IPS DF 6.9 (cell line): Measurements from ENCODE around the gene STK31.
"Not testable (repeated sequence)": the region's sequence is repeated elsewhere in the genome, so short reads cannot be mapped to it uniquely, and the experiment has no call there.

ENCODE experiments used
- DNase-seq: peaks from one replicate; pipeline ENCODE4 v3.0.0-alpha.2; 2013; ENCODE audit warnings: low read depth, low spot score
- H3K27ac ChIP-seq: one replicate; pipeline ENCODE4 v1.5.1; 2013; ENCODE audit warnings: low read length, control low read depth
- H3K27me3 ChIP-seq: 2 replicates; pipeline ENCODE4 v1.6.1; 2013; ENCODE audit warnings: mild to moderate bottlenecking, low read length; ENCODE audit not compliant: control insufficient read depth, insufficient read depth
- H3K36me3 ChIP-seq: 2 replicates; pipeline ENCODE4 v1.6.1; 2013; ENCODE audit warnings: low read length; ENCODE audit not compliant: control insufficient read depth, insufficient read depth
- H3K4me1 ChIP-seq: 2 replicates; pipeline ENCODE4 v1.6.1; 2013; ENCODE audit warnings: low read length; ENCODE audit not compliant: control insufficient read depth, insufficient read depth
- H3K4me3 ChIP-seq: 2 replicates; pipeline ENCODE4 v1.5.1; 2013; ENCODE audit warnings: mild to moderate bottlenecking, low read length
- H3K9me3 ChIP-seq: 2 replicates; pipeline ENCODE4 v1.6.1; 2013; ENCODE audit warnings: low read length, inconsistent platforms; ENCODE audit not compliant: control insufficient read depth, insufficient read depth
- WGBS: extraction: QIAGEN DNeasy Blood & Tissue Kit; methylation state at CpG from one replicate; pipeline ENCODE4 v1.1.7; 2013; ENCODE audit warnings: mixed read lengths, missing lambda C conversion rate; ENCODE audit not compliant: insufficient read length, insufficient coverage; 5-methylcytosine and 5-hydroxymethylcytosine counted together

STK31 gene

GRCh38 chr7:23802720-23803397 is 92.8 kb downstream of the STK31 start:
- no CpG with 5 or more reads among the region's 4 CpGs for WGBS

GRCh38 chr7:23804707-23805106 is 94.7 kb downstream of the STK31 start:
- no peaks in the 10 kb centered on the region for H3K27me3 ChIP-seq
- H3K9me3 ChIP-seq, result no peaks in the 10 kb centered on the region
- no peak for DNase-seq
- H3K36me3 ChIP-seq, result no peaks in the 10 kb centered on the region
- no CpG with 5 or more reads among the region's 1 CpG for WGBS
- no peak overlapping the region for H3K27ac ChIP-seq
- no peak overlapping the region for H3K4me3 ChIP-seq
- peaks cover 2% of the 10 kb centered on the region; the same call in 1 of the 2 replicates for H3K4me1 ChIP-seq

More at GRCh38 chr7:23802720-23803397, 92.8 kb downstream of the STK31 start:
- no peak overlapping the region for H3K4me3 ChIP-seq
- H3K27me3 ChIP-seq, result no peaks in the 10 kb centered on the region
- peaks cover 2% of the 10 kb centered on the region; the same call in 1 of the 2 replicates for H3K4me1 ChIP-seq
- H3K27ac ChIP-seq, result no peak overlapping the region
- DNase-seq, result no peak
- H3K36me3 ChIP-seq, result no peaks in the 10 kb centered on the region
- no peaks in the 10 kb centered on the region for H3K9me3 ChIP-seq

DNA sequence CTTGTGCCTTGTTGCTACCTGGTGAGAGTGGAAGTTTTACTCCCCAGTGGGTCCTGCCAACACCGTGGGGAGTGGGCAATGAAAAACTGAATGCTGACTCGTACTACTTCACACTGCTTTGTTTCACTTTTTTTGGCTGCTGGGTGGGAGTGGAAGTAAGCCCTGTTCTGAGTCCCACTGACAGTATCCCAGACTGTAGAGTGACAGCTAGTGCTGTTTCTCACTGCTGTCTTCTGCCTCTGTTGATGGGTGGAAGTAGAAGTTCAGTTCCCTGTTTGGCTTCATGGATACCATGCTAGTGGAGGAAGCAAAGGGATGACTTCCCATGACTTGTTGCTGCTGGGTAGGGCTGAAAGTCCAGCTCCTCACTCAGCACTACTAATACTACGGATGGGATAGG is 98.4 kb downstream of the STK31 start:
- Histone ChIP-seq H3K4me3 (no peak overlapping the region), H3K4me1 (no peaks in the 10 kb centered on the region), H3K27me3 (no peaks in the 10 kb centered on the region), H3K27ac (no peak overlapping the region), H3K36me3 (no peaks in the 10 kb centered on the region), H3K9me3 (no peaks in the 10 kb centered on the region)
- no CpG with 5 or more reads among the region's 3 CpGs for WGBS
- no peak for DNase-seq

- Histone ChIP-seq H3K36me3 (no peaks in the 10 kb centered on the region), H3K9me3 (no peaks in the 10 kb centered on the region), H3K4me1 (no peaks in the 10 kb centered on the region), H3K27ac (no peak overlapping the region), H3K4me3 (no peak overlapping the region), H3K27me3 (no peaks in the 10 kb centered on the region; the same call in 1 of the 2 replicates)
- DNase-seq, result no peak
- WGBS, result no CpG with 5 or more reads among the region's 1 CpG
Measured at GRCh38 chr7:23810099-23810498, 100.1 kb downstream of the STK31 start.

- Histone ChIP-seq H3K4me3 (no peak overlapping the region), H3K9me3 (no peaks in the 10 kb centered on the region), H3K27me3 (no peaks in the 10 kb centered on the region; the same call in 1 of the 2 replicates), H3K27ac (no peak overlapping the region), H3K36me3 (no peaks in the 10 kb centered on the region), H3K4me1 (no peaks in the 10 kb centered on the region)
- WGBS, result no CpG with 5 or more reads among the region's 1 CpG
- DNase-seq, result no peak
Measured at GRCh38 chr7:23811540-23811939, 101.5 kb downstream of the STK31 start.

DNA sequence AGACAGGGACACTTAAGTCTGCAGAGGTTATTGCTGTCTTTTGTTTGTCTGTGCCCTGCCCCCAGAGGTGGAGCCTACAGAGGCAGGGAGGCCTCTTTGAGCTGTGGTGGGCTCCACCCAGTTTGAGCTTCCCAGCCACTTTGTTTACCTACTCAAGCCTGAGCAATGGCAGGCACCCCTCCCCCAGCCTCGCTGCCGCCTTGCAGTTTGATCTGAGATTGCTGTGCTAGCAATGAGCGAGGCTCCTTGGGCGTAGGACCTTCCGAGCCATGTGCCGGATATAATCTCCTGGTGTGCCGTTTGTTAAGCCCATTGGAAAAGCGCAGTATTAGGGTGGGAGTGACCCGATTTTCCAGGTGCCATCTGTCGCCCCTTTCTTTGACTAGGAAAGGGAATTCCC is 118.1 kb downstream of the STK31 start:
- H3K4me1 ChIP-seq, H3K27ac ChIP-seq, DNase-seq, H3K36me3 ChIP-seq, H3K4me3 ChIP-seq, H3K9me3 ChIP-seq, H3K27me3 ChIP-seq: not testable (repeated sequence)
- no CpG with 5 or more reads among the region's 10 CpGs for WGBS

DNA sequence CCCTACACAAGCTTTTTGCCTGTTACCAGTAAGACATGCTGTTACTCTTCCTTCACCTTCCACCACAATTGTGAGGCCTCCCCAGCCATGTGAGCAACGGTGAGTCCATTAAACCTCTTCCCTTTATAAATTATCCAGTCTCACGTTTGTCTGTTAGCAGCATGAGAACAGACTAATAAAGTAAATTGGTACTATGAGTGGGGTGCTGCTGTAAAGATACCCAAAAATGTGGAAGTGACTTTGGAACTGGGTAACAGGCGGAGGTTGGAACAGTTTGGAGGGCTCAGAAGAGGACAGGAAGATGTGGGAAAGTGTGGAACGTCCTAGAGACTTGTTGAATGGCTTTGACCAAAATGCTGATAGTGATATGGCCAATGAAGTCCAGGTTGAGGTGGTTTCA is 122.7 kb downstream of the STK31 start:
- DNase-seq, result not testable (repeated sequence)

DNA sequence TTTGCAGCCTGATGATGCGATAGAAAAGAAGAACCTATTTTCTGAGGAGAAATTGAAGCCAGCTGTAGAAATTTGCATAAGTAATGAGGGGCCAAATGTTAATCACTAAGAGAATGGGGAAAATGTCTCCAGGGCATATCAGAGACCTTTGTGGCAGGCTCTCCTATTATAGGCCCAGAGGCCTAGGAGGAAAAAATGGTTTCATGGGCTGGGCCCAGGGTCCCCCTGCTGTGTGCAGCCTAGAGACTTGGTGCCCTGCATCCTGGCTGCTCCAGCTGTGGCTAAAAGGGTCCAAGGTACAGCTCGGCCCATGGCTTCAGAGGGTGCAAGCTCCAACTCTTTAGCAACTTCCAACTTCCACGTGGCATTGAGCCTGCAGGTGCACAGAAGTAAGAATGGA is 123.4 kb downstream of the STK31 start:
- DNase-seq, result no peak
- WGBS, result no CpG with 5 or more reads among the region's 3 CpGs
- no peaks in the 10 kb centered on the region; the same call in 1 of the 2 replicates for H3K36me3 ChIP-seq
- H3K27ac ChIP-seq, result no peak overlapping the region
- H3K4me1 ChIP-seq, result no peaks in the 10 kb centered on the region
- H3K9me3 ChIP-seq, result peaks cover 2% of the 10 kb centered on the region
- H3K4me3 ChIP-seq, result no peak overlapping the region
- no peaks in the 10 kb centered on the region for H3K27me3 ChIP-seq

More for the DNA sequence above, 122.7 kb downstream of the STK31 start:
- not testable (repeated sequence) for H3K9me3 ChIP-seq, H3K36me3 ChIP-seq, H3K27ac ChIP-seq, H3K4me1 ChIP-seq, H3K27me3 ChIP-seq, H3K4me3 ChIP-seq
- WGBS, result no CpG with 5 or more reads among the region's 4 CpGs

GRCh38 chr7:23844837-23845236 is 134.8 kb downstream of the STK31 start:
- not testable (repeated sequence) for H3K36me3 ChIP-seq, H3K9me3 ChIP-seq, H3K27ac ChIP-seq, H3K4me3 ChIP-seq, H3K27me3 ChIP-seq, H3K4me1 ChIP-seq, DNase-seq
- WGBS, result no CpG with 5 or more reads among the region's 8 CpGs

- H3K9me3 ChIP-seq, result no peaks in the 10 kb centered on the region
- no CpG with 5 or more reads among the region's 1 CpG for WGBS
- no peaks in the 10 kb centered on the region for H3K27me3 ChIP-seq
- H3K36me3 ChIP-seq, result no peaks in the 10 kb centered on the region
- no peak overlapping the region for H3K4me3 ChIP-seq
- H3K27ac ChIP-seq, result no peak overlapping the region
- no peak for DNase-seq
- H3K4me1 ChIP-seq, result no peaks in the 10 kb centered on the region
Measured at GRCh38 chr7:23852135-23852534, 142.1 kb downstream of the STK31 start.

DNA sequence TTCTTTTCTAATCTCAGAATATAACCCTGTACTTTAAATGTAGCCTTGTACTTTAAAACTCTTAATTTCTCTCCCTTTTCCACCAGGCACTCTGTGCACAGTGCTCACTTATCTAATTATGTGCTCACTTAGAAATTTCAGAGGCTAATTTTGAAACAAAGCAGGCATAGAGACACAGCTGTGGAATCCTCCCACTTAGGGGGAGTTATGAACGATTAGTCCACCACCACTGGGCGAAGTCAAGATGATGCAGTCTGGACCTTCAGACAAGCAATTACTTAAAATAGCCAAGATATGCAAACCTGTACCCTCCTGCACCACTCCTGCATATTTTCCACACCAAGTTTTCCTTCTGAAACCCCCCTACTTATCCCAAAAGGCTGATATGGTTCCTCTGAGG is 143.0 kb downstream of the STK31 start:
- Histone ChIP-seq H3K4me3 (no peak overlapping the region), H3K9me3 (no peaks in the 10 kb centered on the region), H3K27me3 (no peaks in the 10 kb centered on the region), H3K36me3 (no peaks in the 10 kb centered on the region), H3K27ac (no peak overlapping the region), H3K4me1 (no peaks in the 10 kb centered on the region)
- WGBS, result no CpG with 5 or more reads among the region's 2 CpGs
- DNase-seq, result no peak
